Measurements from ENCODE around the gene SRF. TPM values are rescaled to one million over a fixed set of nuclear protein-coding genes. Genes with fewer than 3 reads are reported as not detected.

Gene SRF
- total and polyA plus RNA-seq, 2 donors (not counting 1 experiment from before 2014, with no cell fraction given), result 21.7 to 22.7 TPM

DNA sequence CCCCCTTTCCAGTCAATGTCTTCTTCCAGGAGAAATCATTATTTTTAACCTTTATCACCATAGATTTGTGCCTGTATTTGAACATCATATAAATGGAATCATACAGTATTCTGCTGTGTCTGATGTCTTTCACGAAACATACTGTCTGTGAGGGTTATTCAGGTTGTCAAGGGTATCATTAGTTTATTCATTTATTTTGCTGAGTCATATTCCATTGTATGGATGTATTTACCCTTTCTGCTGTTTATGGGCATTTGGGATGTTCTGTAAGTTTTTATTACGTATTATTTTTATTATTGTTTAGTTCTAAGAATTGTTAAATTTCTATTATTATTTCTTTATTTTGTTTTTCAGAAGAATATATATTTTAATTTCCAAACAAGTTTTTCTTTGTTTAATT is 36.2 kb downstream of the SRF start:
- H3K4me3 Mint-ChIP-seq, result no peak overlapping the region
- Histone ChIP-seq H3K4me1 (ENCODE audit: control insufficient read depth in 2 of 2, insufficient read depth in 2 of 2, low read length in 2 of 2) (no peaks in the 10 kb centered on the region), H2AFZ (ENCODE audit: insufficient read depth, low read depth, low read length, poor library complexity, severe bottlenecking) (no peak overlapping the region), H3K36me3 (replicated peaks in 1 of 2; ENCODE audit: control extremely low read depth in 1 of 2, control insufficient read depth in 1 of 2, extremely low read depth in 1 of 2, insufficient read depth in 2 of 2, low read length in 1 of 2) (peaks cover 0 to 22% of the 10 kb centered on the region in 2 experiments), H3K4me2 (replicated peaks; ENCODE audit: low read depth, low read length, poor library complexity, severe bottlenecking) (no peak overlapping the region), H3K27ac (ENCODE audit: low read length in 2 of 2) (no peak overlapping the region), H3K9ac (ENCODE audit: low read length) (no peak overlapping the region), H3K27me3 (replicated peaks in 1 of 4; ENCODE audit: control extremely low read depth in 1 of 4, control insufficient read depth in 3 of 4, insufficient read depth in 4 of 4, low read length in 3 of 4) (no peaks in the 10 kb centered on the region), H3K4me3 (ENCODE audit: control extremely low read depth in 1 of 5, extremely low read depth in 1 of 5, insufficient read depth in 1 of 5, low read depth in 2 of 5, low read length in 4 of 5) (no peak overlapping the region), H3K79me2 (ENCODE audit: control insufficient read depth, insufficient read depth, low read length) (no peaks in the 10 kb centered on the region), H4K20me1 (ENCODE audit: control insufficient read depth, insufficient read depth, low read length, poor library complexity, severe bottlenecking) (no peaks in the 10 kb centered on the region), H3K9me3 (ENCODE audit: control extremely low read depth in 1 of 3, control insufficient read depth in 2 of 3, insufficient read depth in 1 of 3, low read length in 2 of 3) (no peaks in the 10 kb centered on the region)
- no peak for ATAC-seq (ENCODE audit: low read depth)
- H3K27me3 Mint-ChIP-seq, result no peaks in the 10 kb centered on the region
- no peak for DNase-seq
- H3K27ac Mint-ChIP-seq, result no peak overlapping the region
- WGBS (ENCODE audit: insufficient coverage), result no CpG with 5 or more reads among the region's 2 CpGs
- intact Hi-C loops (cut with micrococcal nuclease), result no loop called here
- H3K9me3 Mint-ChIP-seq (ENCODE audit: insufficient read depth), result no peaks in the 10 kb centered on the region
- ChIA-PET POLR2A (no interaction called here), CTCF (no interaction called here)
- H3K4me1 Mint-ChIP-seq, result no peaks in the 10 kb centered on the region
- no peak for TF ChIP-seq EZH2 (IDR thresholded peaks at IDR 0.05; ENCODE audit: borderline replicate concordance, insufficient read depth, low read depth, low read length, poor library complexity, severe bottlenecking)
- TF ChIP-seq, protein P1, sequence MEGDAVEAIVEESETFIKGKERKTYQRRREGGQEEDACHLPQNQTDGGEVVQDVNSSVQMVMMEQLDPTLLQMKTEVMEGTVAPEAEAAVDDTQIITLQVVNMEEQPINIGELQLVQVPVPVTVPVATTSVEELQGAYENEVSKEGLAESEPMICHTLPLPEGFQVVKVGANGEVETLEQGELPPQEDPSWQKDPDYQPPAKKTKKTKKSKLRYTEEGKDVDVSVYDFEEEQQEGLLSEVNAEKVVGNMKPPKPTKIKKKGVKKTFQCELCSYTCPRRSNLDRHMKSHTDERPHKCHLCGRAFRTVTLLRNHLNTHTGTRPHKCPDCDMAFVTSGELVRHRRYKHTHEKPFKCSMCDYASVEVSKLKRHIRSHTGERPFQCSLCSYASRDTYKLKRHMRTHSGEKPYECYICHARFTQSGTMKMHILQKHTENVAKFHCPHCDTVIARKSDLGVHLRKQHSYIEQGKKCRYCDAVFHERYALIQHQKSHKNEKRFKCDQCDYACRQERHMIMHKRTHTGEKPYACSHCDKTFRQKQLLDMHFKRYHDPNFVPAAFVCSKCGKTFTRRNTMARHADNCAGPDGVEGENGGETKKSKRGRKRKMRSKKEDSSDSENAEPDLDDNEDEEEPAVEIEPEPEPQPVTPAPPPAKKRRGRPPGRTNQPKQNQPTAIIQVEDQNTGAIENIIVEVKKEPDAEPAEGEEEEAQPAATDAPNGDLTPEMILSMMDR (IDR thresholded peaks at IDR 0.05), result no peak

DNA sequence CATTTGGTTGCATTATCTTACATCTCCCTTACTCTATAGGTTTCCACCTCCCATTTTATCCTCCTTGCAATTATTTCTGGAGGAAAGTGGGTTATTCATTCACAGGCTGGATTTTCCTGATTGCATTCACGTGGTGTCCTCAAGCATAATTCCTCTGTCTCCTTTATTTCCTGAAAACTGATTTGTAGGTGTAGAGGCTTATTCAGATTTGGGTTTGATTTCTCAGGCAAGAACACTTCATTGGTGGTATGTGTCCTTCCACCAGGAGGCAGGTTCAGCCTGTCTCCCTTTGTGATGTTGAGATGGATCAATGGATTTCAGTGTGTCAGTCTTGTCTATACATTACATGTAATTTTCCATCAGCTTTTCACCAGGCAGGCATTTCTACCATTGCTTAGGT is 40.9 kb downstream of the SRF start:
- no peaks in the 10 kb centered on the region for H3K9me3 Mint-ChIP-seq (ENCODE audit: insufficient read depth)
- ATAC-seq (ENCODE audit: low read depth) (no peak), DNase-seq (no peak)
- intact Hi-C loops (cut with micrococcal nuclease), result no loop called here
- Histone ChIP-seq H4K20me1 (ENCODE audit: control insufficient read depth, insufficient read depth, low read length, poor library complexity, severe bottlenecking) (no peaks in the 10 kb centered on the region), H3K9me3 (ENCODE audit: control extremely low read depth in 1 of 3, control insufficient read depth in 2 of 3, insufficient read depth in 1 of 3, low read length in 2 of 3) (no peaks in the 10 kb centered on the region), H3K4me1 (ENCODE audit: control insufficient read depth in 2 of 2, insufficient read depth in 2 of 2, low read length in 2 of 2) (no peaks in the 10 kb centered on the region), H3K27me3 (replicated peaks in 1 of 4; ENCODE audit: control extremely low read depth in 1 of 4, control insufficient read depth in 3 of 4, insufficient read depth in 4 of 4, low read length in 3 of 4) (no peaks in the 10 kb centered on the region), H3K27ac (ENCODE audit: low read length in 2 of 2) (no peak overlapping the region), H3K9ac (ENCODE audit: low read length) (no peak overlapping the region), H2AFZ (ENCODE audit: insufficient read depth, low read depth, low read length, poor library complexity, severe bottlenecking) (no peak overlapping the region), H3K36me3 (replicated peaks in 1 of 2; ENCODE audit: control extremely low read depth in 1 of 2, control insufficient read depth in 1 of 2, extremely low read depth in 1 of 2, insufficient read depth in 2 of 2, low read length in 1 of 2) (peaks cover 1 to 36% of the 10 kb centered on the region in 2 experiments), H3K4me3 (ENCODE audit: control extremely low read depth in 1 of 5, extremely low read depth in 1 of 5, insufficient read depth in 1 of 5, low read depth in 2 of 5, low read length in 4 of 5) (no peak overlapping the region), H3K4me2 (replicated peaks; ENCODE audit: low read depth, low read length, poor library complexity, severe bottlenecking) (no peak overlapping the region), H3K79me2 (ENCODE audit: control insufficient read depth, insufficient read depth, low read length) (no peaks in the 10 kb centered on the region)
- ChIA-PET POLR2A (no interaction called here), CTCF (interaction anchor here (0.6 kb wide), 1 partner anchor 107 kb away, joined by 4 read pairs; no protein-coding TSS in a partner anchor)
- no peak overlapping the region for H3K27ac Mint-ChIP-seq
- H3K4me1 Mint-ChIP-seq, result no peaks in the 10 kb centered on the region
- H3K4me3 Mint-ChIP-seq, result no peak overlapping the region
- WGBS (ENCODE audit: insufficient coverage), result no CpG with 5 or more reads among the region's 1 CpG
- no peaks in the 10 kb centered on the region for H3K27me3 Mint-ChIP-seq
- TF ChIP-seq, protein P1 (IDR thresholded peaks at IDR 0.05), result no peak
- no peak for TF ChIP-seq EZH2 (IDR thresholded peaks at IDR 0.05; ENCODE audit: borderline replicate concordance, insufficient read depth, low read depth, low read length, poor library complexity, severe bottlenecking)

Measured in B cell (primary cell).